Peyer's patch (tissue), 4 donors: ENCODE measurements around the gene TDRD9. TPM values are rescaled to one million over a fixed set of nuclear protein-coding genes. Genes with fewer than 3 reads are reported as not detected.
A peak's percentile ranks its signal among the peaks of the same experiment; 100 is the strongest.

Experiments used
- DNase-seq, 3 donors: peaks; one replicate each; pipeline ENCODE4 v3.0.0-alpha.2; 2017 to 2019
- H3K27ac ChIP-seq, 4 donors: fragments of 200-600 bp; sonication (generic); one replicate each; pipeline ENCODE4 v1.5.1; 2016 to 2019
- H3K27me3 ChIP-seq, 2 donors: fragments of 200-600 bp; sonication (generic); one replicate each; pipeline ENCODE4 v1.5.1; 2019
- H3K36me3 ChIP-seq, 3 donors: fragments of 200-600 bp; sonication (generic); one replicate each; pipeline ENCODE4 v1.5.1; 2016 to 2019
- H3K4me1 ChIP-seq, 4 donors: fragments of 200-600 bp; sonication (generic); one replicate each; pipeline ENCODE4 v1.5.1; 2016 to 2019
- H3K4me3 ChIP-seq, 4 donors: fragments of 200-600 bp; sonication (generic); 1 replicate in 3 of 4; 2 replicates in 1 of 4; pipeline ENCODE4 v1.5.1; 2016 to 2019; ENCODE audit warnings: mild to moderate bottlenecking in 1 of 4
- H3K9me3 ChIP-seq, 4 donors: fragments of 200-600 bp; sonication (generic); one replicate each; pipeline ENCODE4 v1.5.1; 2016 to 2019; ENCODE audit warnings: mild to moderate bottlenecking in 1 of 4
- POLR2A ChIP-seq, 2 donors: fragments of 450-650 bp; IDR thresholded peaks; one replicate each; pipeline ENCODE4 v1.5.1; 2017; ENCODE audit warnings: antibody characterized with exemption in 2 of 2, mild to moderate bottlenecking in 2 of 2, moderate library complexity in 2 of 2
- total RNA-seq, 4 donors: library from RNA; depleted of rRNA; stranded (reverse); fragments of >200 nt; gene quantifications; one replicate each; pipeline ENCODE4 v1.1.0, GENCODE V29; 2016
- TF ChIP-seq, protein P1 (sequence below), 6 experiments: fragments of 450-650 bp in 4 of 6; fragments of 200-600 bp in 2 of 6; sonication (generic) in 1 of 6; IDR thresholded peaks; one replicate each; pipeline ENCODE4 v1.5.1; 2017 to 2019; ENCODE audit warnings: antibody characterized with exemption in 6 of 6, mild to moderate bottlenecking in 3 of 6, moderate library complexity in 1 of 6

The TDRD9 gene
- total RNA-seq, 4 donors from 2014 or later, result 0.40 TPM; not detected in 3

DNA sequence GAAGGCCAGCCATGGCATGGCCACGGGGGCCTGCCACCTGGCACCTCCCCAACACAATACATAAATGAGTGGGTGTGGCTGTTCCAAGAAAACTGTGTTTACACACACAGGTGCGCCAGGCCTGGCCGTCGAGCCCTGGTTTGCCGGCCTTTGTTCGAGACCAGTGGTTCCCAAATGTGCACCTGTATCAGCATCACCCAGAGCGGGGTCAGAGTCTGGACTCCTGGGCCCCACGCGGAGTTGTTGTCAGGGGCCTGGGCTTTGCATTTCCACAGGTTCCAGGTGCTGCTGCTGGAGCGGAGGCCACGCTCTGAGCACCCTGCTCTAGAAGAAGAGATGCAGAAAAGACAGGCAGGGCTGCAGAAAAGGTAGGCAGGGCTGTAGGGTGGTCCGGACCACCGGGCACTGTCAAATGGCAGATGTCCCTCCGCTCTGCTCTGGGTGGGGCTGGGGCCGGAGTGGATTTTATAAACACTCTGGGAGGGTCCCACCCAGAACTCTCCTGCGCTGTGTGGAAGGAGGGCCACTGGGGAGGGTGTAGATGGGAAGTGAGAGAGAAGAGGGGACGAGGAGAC lies 153.1 kb downstream of the TDRD9 start:
- H3K36me3 ChIP-seq, result no peaks in the 10 kb centered on the region
- peak in 2 of 3 donors; percentile 73 to 76 for DNase-seq
- no peaks in the 10 kb centered on the region for H3K27me3 ChIP-seq
- TF ChIP-seq POLR2A (IDR thresholded peaks at IDR 0.05), result no peak
- TF ChIP-seq, protein P1, sequence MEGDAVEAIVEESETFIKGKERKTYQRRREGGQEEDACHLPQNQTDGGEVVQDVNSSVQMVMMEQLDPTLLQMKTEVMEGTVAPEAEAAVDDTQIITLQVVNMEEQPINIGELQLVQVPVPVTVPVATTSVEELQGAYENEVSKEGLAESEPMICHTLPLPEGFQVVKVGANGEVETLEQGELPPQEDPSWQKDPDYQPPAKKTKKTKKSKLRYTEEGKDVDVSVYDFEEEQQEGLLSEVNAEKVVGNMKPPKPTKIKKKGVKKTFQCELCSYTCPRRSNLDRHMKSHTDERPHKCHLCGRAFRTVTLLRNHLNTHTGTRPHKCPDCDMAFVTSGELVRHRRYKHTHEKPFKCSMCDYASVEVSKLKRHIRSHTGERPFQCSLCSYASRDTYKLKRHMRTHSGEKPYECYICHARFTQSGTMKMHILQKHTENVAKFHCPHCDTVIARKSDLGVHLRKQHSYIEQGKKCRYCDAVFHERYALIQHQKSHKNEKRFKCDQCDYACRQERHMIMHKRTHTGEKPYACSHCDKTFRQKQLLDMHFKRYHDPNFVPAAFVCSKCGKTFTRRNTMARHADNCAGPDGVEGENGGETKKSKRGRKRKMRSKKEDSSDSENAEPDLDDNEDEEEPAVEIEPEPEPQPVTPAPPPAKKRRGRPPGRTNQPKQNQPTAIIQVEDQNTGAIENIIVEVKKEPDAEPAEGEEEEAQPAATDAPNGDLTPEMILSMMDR (IDR thresholded peaks at IDR 0.05), result no peak
- H3K27ac ChIP-seq, result peak overlapping the region in 1 of 4 donors; percentile 66
- peak overlapping the region in 1 of 4 donors; percentile 4 for H3K4me3 ChIP-seq
- no peaks in the 10 kb centered on the region for H3K9me3 ChIP-seq
- H3K4me1 ChIP-seq, result peaks cover 0 to 37% (median 5%) of the 10 kb centered on the region in 4 donors

GRCh38 chr14:104081951-104082464 lies 153.8 kb downstream of the TDRD9 start:
- no peak for DNase-seq
- peak overlapping the region in 1 of 4 donors; percentile 70 for H3K27ac ChIP-seq

GRCh38 chr14:104082807-104083206 lies 154.6 kb downstream of the TDRD9 start:
- Histone ChIP-seq H3K27me3 (no peaks in the 10 kb centered on the region), H3K36me3 (no peaks in the 10 kb centered on the region), H3K9me3 (no peaks in the 10 kb centered on the region), H3K27ac (peak overlapping the region in 2 of 4 donors; percentile 33 to 70), H3K4me1 (peaks cover 0 to 52% (median 9%) of the 10 kb centered on the region in 4 donors), H3K4me3 (no peak overlapping the region)
- peak in 1 of 2 donors; percentile 11 for TF ChIP-seq POLR2A (IDR thresholded peaks at IDR 0.05)
- TF ChIP-seq, protein P1 (IDR thresholded peaks at IDR 0.05), result no peak
- DNase-seq, result peak in 2 of 3 donors; percentile 74 to 81

More at GRCh38 chr14:104081951-104082464, 153.8 kb downstream of the TDRD9 start:
- Histone ChIP-seq H3K9me3 (no peaks in the 10 kb centered on the region), H3K36me3 (no peaks in the 10 kb centered on the region), H3K4me3 (peak overlapping the region in 1 of 4 donors; percentile 4), H3K4me1 (peaks cover 0 to 44% (median 5%) of the 10 kb centered on the region in 4 donors), H3K27me3 (no peaks in the 10 kb centered on the region)
- no peak for TF ChIP-seq POLR2A (IDR thresholded peaks at IDR 0.05)
- TF ChIP-seq, protein P1 (IDR thresholded peaks at IDR 0.05), result no peak

DNA sequence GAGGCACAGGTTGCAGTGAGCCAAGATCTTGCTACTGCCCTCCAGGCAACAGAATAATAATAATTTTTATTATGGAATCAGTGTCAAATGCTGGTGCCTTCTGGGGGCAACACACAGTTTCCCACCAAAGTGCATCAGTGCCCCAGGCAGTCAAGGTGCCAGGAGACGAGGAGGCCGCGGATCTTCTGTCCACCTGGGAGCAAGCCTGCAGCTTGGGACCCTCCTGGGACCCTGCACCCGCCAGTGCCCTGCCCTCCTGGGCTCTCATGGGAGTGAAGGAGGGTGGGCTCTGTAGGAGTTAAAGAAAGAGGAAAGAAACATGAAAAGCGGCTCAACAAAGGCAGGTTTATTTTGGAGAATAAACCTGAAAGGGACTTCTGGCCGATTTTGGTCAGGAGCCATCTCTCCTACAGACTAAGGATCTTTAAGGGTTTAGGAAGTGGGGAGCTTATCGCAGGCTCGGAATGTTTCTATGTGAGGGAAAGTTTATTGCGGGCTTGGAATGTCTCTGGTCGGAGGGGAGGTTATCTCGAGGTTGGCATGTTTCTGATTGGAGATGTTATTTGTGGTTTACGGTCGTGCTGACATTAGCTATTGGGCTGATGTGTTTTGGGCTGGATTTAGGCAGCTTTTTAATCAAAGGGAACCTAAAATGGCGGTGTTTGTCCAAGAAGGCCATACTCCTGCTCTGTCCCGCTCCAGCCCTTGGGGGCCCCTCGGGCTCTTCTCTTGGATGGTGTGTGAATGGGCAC lies 156.2 kb downstream of the TDRD9 start:
- Histone ChIP-seq H3K9me3 (no peaks in the 10 kb centered on the region), H3K27me3 (no peaks in the 10 kb centered on the region), H3K36me3 (no peaks in the 10 kb centered on the region), H3K4me1 (peaks cover 0 to 58% (median 10%) of the 10 kb centered on the region in 4 donors), H3K4me3 (no peak overlapping the region), H3K27ac (peak overlapping the region in 1 of 4 donors; percentile 10)
- TF ChIP-seq, protein P1 (IDR thresholded peaks at IDR 0.05), result no peak
- TF ChIP-seq POLR2A (IDR thresholded peaks at IDR 0.05), result no peak
- DNase-seq, result no peak

DNA sequence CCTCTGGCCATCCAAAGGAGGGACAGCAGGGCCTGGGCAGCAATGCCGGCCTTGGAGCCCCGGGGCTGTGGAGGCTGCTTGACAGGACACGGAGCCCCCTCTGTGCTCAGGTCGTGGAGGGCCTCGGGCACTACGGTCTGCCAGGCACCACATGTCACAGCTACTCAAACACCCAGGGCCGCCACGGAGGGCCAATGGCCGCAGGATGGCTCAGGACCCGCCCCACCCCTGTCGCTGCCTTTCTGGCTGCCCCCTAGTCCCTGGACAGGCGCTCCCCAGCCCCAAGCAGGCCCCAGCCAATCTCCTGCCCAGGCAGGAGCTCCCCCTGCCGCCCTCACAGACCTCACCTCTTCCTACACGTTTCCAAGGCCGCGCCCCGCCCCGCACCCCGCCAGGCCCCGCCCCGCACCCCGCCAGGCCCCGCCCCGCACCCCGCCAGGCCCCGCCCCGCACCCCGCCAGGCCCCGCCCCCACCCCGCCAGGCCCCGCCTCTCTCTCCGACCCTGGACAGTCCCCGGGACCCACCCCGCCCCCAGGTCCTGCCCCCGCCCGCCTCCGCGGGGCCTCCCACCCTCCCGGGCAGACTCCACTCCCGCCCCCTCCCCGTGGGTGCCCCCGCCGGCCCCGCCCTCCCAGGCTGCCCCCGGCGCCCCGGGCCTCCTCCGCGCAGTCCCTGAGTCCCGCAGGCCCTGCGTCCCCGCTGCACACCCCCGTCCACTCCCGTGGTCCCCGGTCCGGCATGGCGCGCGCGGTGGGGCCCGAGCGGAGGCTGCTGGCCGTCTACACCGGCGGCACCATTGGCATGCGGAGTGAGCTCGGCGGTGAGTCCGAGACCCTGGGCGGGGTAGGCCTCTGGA lies 157.0 kb downstream of the TDRD9 start, which contains the start of gene ASPG:
Gene ASPG (plus strand): TSS at position 669 of the 857 bp plus-strand sequence. CDS start 71 bp downstream, at position 740.
- peaks cover 0 to 58% (median 10%) of the 10 kb centered on the region in 4 donors for H3K4me1 ChIP-seq
- no peak for TF ChIP-seq POLR2A (IDR thresholded peaks at IDR 0.05)
- TF ChIP-seq, protein P1 (IDR thresholded peaks at IDR 0.05), result no peak
- no peaks in the 10 kb centered on the region for H3K27me3 ChIP-seq
- DNase-seq, result peak in 2 of 3 donors; percentile 45 to 59
- H3K9me3 ChIP-seq, result no peaks in the 10 kb centered on the region
- H3K27ac ChIP-seq, result peak within 1 kb of the TSS in 1 of 4 donors; percentile 10
- peak within 1 kb of the TSS in 2 of 4 donors; percentile 7 to 44 for H3K4me3 ChIP-seq
- H3K36me3 ChIP-seq, result no peaks in the 10 kb centered on the region
